IPS-15b (cell line): ENCODE data around the gene PTCD1.
"Not testable (repeated sequence)": the region's sequence is repeated elsewhere in the genome, so short reads cannot be mapped to it uniquely, and the experiment has no call there.

Experiments used
- H3K27me3 ChIP-seq: one replicate; pipeline ENCODE4 v1.6.1; 2013; ENCODE audit warnings: low read length; ENCODE audit not compliant: control insufficient read depth, insufficient read depth
- H3K36me3 ChIP-seq: one replicate; pipeline ENCODE4 v1.6.1; 2013; ENCODE audit warnings: low read length; ENCODE audit not compliant: control insufficient read depth, insufficient read depth
- H3K4me1 ChIP-seq: one replicate; pipeline ENCODE4 v1.6.1; 2013; ENCODE audit warnings: mild to moderate bottlenecking, low read length; ENCODE audit not compliant: control insufficient read depth, insufficient read depth
- H3K4me3 ChIP-seq: one replicate; pipeline ENCODE4 v1.5.1; 2013; ENCODE audit warnings: low read depth, low read length
- H3K9ac ChIP-seq: one replicate; pipeline ENCODE4 v1.6.1; 2013; ENCODE audit warnings: low read depth, mild to moderate bottlenecking, low read length
- H3K9me3 ChIP-seq: one replicate; pipeline ENCODE4 v1.6.1; 2013; ENCODE audit warnings: mild to moderate bottlenecking, low read length; ENCODE audit not compliant: control insufficient read depth, insufficient read depth

PTCD1 gene

DNA sequence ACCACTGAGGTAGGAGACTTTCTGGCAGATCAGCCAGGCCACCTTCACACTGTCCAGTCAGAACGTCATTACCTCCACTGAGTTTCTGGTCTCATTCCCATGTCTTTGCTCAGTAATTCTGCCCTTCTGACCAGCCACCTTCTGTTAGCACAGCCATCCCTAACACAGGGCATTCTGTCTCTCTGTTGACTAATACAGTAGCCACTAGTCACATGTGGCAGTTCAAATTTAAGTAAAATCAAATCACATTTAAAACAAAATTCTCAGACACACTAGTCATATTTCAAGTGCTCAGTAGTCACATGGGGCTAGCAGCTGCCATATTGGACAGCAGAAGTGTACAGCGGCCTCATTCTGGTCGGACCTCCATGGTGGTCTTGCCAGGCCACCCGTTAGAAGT is 7.5 kb upstream of the PTCD1 start:
- Histone ChIP-seq H3K4me1 (peaks cover 3% of the 10 kb centered on the region), H3K9ac (no peak overlapping the region), H3K27me3 (no peaks in the 10 kb centered on the region), H3K9me3 (no peaks in the 10 kb centered on the region), H3K36me3 (peaks cover 48% of the 10 kb centered on the region), H3K4me3 (no peak overlapping the region)

DNA sequence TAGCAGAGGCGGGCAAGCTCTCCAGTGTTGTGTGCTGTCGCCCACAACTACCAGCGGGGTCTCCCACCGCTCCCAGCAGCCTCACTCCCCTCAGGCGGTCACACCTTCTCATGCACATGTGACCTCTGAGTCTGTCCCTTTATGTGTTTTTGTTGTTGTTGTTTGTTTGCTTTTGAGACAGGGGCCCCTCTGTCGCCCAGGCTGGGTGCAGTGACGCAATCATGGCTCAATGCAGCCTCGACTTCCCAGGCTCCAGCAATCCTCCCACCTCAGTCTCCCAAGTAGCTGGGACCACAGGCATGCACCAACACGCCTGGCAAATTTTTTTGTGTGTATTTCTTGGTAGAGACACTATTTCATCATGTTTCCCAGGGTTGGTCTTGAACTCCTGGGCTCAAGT is 1.6 kb upstream of the PTCD1 start:
- H3K4me1 ChIP-seq = peaks cover 3% of the 10 kb centered on the region
- H3K36me3 ChIP-seq = peaks cover 21% of the 10 kb centered on the region
- no peaks in the 10 kb centered on the region for H3K27me3 ChIP-seq
- no peak overlapping the region for H3K9ac ChIP-seq
- H3K9me3 ChIP-seq = no peaks in the 10 kb centered on the region
- peak overlapping the region; percentile 96 for H3K4me3 ChIP-seq

- no peaks in the 10 kb centered on the region for H3K27me3 ChIP-seq
- peak overlapping the region; percentile 96 for H3K4me3 ChIP-seq
- H3K36me3 ChIP-seq = peaks cover 18% of the 10 kb centered on the region
- peaks cover 3% of the 10 kb centered on the region for H3K4me1 ChIP-seq
- H3K9ac ChIP-seq = peak overlapping the region; percentile 88
- no peaks in the 10 kb centered on the region for H3K9me3 ChIP-seq
Observed at GRCh38 chr7:99437946-99438572, 539 bp downstream of the PTCD1 start.

DNA sequence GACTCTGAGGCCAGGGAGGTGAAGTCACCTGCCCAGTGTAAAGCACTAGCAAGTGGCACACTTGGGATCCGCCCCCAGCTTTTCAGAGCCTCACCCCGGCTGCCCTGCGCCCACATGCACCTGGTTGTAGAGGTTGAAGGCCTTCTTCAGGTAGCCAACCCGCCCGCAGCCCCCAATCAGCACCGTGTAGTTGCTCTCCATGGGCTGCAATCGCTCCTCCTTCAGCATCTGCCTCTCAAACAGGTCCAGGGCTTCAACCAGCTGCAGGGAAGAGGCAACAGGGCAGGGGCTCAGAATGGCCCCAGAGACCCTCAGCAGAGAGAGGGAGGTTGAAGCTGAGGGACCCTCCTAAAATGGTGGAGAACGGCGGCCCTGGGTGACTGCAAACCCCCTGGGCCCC is 5.4 kb downstream of the PTCD1 start:
- H3K27me3 ChIP-seq = no peaks in the 10 kb centered on the region
- no peaks in the 10 kb centered on the region for H3K4me1 ChIP-seq
- H3K4me3 ChIP-seq = no peak overlapping the region
- no peak overlapping the region for H3K9ac ChIP-seq
- no peaks in the 10 kb centered on the region for H3K9me3 ChIP-seq
- peaks cover 46% of the 10 kb centered on the region for H3K36me3 ChIP-seq

DNA sequence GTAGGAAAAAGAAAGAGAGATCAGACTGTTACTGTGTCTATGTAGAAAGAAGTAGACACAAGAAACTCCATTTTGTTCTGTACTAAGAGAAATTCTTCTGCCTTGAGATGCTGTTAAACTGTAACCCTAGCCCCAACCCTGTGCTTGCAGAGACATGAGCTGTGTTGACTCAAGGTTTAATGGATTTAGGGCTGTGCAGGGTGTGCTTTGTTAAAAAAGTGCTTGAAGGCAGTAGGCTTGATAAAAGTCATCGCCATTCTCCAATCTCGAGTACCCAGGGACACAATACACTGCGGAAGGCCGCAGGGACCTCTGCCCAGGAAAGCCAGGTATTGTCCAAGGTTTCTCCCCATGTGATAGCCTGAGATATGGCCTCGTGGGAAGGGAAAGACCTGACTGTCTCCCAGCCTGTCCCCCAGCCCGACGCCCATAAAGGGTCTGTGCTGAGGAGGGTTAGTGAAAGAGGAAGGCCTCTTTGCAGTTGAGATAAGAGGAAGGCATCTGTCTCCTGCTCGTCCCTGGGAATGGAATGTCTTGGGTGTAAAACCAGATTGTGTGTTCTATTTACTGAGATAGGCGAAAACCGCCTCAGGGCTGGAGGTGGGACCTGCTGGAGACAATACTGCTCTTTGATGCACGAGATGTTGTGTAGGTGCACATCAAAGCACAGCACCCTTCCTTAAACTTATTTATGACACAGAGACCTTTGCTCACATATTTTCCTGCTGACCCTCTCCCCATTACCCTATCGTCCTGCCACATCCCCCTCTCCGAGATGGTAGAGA is 6.7 kb downstream of the PTCD1 start:
- H3K36me3 ChIP-seq = peaks cover 46% of the 10 kb centered on the region
- H3K9ac ChIP-seq, H3K4me1 ChIP-seq, H3K9me3 ChIP-seq, H3K4me3 ChIP-seq, H3K27me3 ChIP-seq: not testable (repeated sequence)

DNA sequence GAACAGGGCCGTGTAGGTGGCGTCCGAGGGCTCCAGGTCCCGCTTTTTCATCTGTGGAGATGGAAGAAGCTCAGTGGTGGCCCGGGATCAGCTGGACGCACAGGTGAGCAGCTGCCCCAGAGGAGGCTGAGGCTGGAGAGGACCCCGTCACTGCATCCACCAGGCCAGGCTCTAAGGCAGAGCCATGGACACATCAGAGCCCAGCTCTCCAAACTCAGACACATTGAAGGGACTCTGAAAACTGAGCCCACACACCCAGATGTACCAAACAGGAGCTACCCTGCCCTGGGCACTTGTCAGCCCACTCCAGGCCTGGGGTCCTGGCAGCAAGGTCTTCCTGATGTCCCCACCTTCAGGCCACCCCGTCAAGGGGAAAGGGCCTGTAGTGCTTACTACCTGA is 8.8 kb downstream of the PTCD1 start:
- no peak overlapping the region for H3K4me3 ChIP-seq
- peaks cover 50% of the 10 kb centered on the region for H3K36me3 ChIP-seq
- H3K9ac ChIP-seq = no peak overlapping the region
- H3K4me1 ChIP-seq = no peaks in the 10 kb centered on the region
- H3K27me3 ChIP-seq = no peaks in the 10 kb centered on the region
- no peaks in the 10 kb centered on the region for H3K9me3 ChIP-seq

DNA sequence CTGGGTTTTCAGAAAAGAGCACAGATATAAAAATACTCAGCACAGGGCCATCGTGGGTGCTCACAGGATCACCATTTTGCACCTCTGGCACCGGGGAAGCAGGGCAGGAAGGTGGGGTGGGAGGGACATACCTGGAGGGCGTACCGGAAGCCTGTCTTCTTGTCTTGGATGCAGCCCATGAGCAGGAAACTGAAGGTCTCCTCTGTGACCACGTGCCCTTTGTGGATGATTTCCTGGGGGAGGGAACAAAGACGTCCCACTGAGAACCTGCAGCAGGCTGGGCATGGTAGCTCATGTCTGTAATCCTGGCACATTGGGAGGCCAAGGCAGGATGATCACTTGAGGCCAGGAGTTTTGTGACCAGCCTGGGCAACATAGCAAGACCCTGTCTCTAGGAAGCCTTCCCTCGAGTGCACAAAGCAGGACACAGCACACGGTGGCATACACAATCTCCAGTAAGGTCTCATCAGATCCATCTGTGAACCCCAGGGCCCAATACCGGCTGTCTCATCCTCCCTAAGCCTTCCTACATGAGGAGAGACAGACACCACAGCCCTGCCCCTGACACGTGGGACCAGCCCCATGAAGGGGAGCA is 9.5 kb downstream of the PTCD1 start:
- Histone ChIP-seq H3K4me3 (no peak overlapping the region), H3K9ac (no peak overlapping the region), H3K9me3 (no peaks in the 10 kb centered on the region), H3K27me3 (no peaks in the 10 kb centered on the region), H3K4me1 (no peaks in the 10 kb centered on the region), H3K36me3 (peaks cover 55% of the 10 kb centered on the region)

- H3K4me3 ChIP-seq = no peak overlapping the region
- H3K9ac ChIP-seq = no peak overlapping the region
- H3K36me3 ChIP-seq = peaks cover 51% of the 10 kb centered on the region
Observed at GRCh38 chr7:99424932-99425730, 13.5 kb downstream of the PTCD1 start.

GRCh38 chr7:99422625-99423024 is 16.0 kb downstream of the PTCD1 start:
- Histone ChIP-seq H3K4me3 (no peak overlapping the region), H3K27me3 (no peaks in the 10 kb centered on the region), H3K9me3 (no peaks in the 10 kb centered on the region), H3K9ac (no peak overlapping the region), H3K4me1 (peaks cover 5% of the 10 kb centered on the region), H3K36me3 (peaks cover 59% of the 10 kb centered on the region)

More at GRCh38 chr7:99424932-99425730, 13.5 kb downstream of the PTCD1 start:
- no peaks in the 10 kb centered on the region for H3K9me3 ChIP-seq
- H3K4me1 ChIP-seq = peaks cover 5% of the 10 kb centered on the region
- no peaks in the 10 kb centered on the region for H3K27me3 ChIP-seq

DNA sequence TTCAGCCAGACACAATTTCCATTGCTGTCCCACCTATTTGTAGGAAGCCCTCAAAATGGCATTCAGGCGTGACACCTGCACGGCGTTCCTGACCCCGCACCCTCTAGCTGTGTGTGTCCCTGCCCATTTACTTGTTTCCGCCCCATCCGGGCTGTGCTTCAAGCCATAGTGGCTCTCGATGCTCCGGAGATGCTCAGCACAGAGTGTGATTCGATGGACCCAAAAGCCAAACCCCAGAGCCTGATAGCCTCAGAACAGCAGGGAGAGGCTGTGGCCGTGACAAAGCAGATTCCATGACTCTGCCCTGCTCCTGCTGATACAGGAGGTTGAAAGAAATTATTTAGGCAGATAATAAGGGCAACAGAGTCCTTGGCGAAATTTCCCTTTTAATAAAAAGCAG is 16.4 kb downstream of the PTCD1 start:
- Histone ChIP-seq H3K4me3 (no peak overlapping the region), H3K9me3 (no peaks in the 10 kb centered on the region), H3K27me3 (no peaks in the 10 kb centered on the region), H3K9ac (no peak overlapping the region), H3K4me1 (peaks cover 5% of the 10 kb centered on the region), H3K36me3 (peaks cover 63% of the 10 kb centered on the region)

- Histone ChIP-seq H3K27me3 (no peaks in the 10 kb centered on the region), H3K36me3 (peaks cover 72% of the 10 kb centered on the region), H3K4me3 (no peak overlapping the region), H3K9me3 (no peaks in the 10 kb centered on the region), H3K9ac (no peak overlapping the region), H3K4me1 (peaks cover 5% of the 10 kb centered on the region)
Observed at GRCh38 chr7:99420986-99421385, 17.6 kb downstream of the PTCD1 start.
